ENCODE measurements around the gene PRM2. TPM values are rescaled to one million over a fixed set of nuclear protein-coding genes. Genes with fewer than 3 reads are reported as not detected.
A peak's percentile ranks its signal among the peaks of the same experiment; 100 is the strongest.

The PRM2 gene
- total and polyA plus RNA-seq, 2 experiments from 2014 or later = not detected

GRCh38 chr16:11301645-11302501, 25.6 kb upstream of the PRM2 start:
- H3K36me3 ChIP-seq (ENCODE audit: insufficient read depth) = no peaks in the 10 kb centered on the region
- Mint-ChIP-seq H3K36me3 (ENCODE audit: low read depth) (no peaks in the 10 kb centered on the region; the same call in 2 of the 3 replicates), H3K27ac (no peak overlapping the region), H3K4me3 (no peak overlapping the region), H3K27me3 (ENCODE audit: insufficient read depth, low read depth, poor library complexity) (no peaks in the 10 kb centered on the region), H3K4me1 (peaks cover 8% of the 10 kb centered on the region), H3K9me3 (0 out of 3 replicates have a peak, but pooled peaks cover 2% of the 10 kb centered on the region)
- no peaks in the 10 kb centered on the region for H3K27me3 ChIP-seq (ENCODE audit: insufficient read depth)
- H3K4me1 ChIP-seq (ENCODE audit: insufficient read depth) = peaks cover 20% of the 10 kb centered on the region
- H3K79me2 ChIP-seq (replicated peaks; ENCODE audit: insufficient read depth) = no peaks in the 10 kb centered on the region
- no peak overlapping the region for H3K4me2 ChIP-seq
- no peak for DNase-seq (ENCODE audit: low spot score)
- H2AFZ ChIP-seq = peak overlapping the region; percentile 69; the same call in 1 of the 2 replicates
- no peak for ATAC-seq
- H3F3A ChIP-seq (replicated peaks; ENCODE audit: low read depth) = peaks cover 7% of the 10 kb centered on the region; the same call in 1 of the 2 replicates
- no peak overlapping the region for H3K27ac ChIP-seq (ENCODE audit: low read depth)
- no peak overlapping the region for H3K4me3 ChIP-seq
- no peaks in the 10 kb centered on the region for H3K9me2 ChIP-seq (ENCODE audit: insufficient read depth)
- TF ChIP-seq CTCF (conservative IDR thresholded peaks at IDR 0.05; ENCODE audit: low read depth in 2 of 2) = no peak
- TF ChIP-seq ZNF331 (CRISPR knock-in tag; IDR thresholded peaks at IDR 0.05; ENCODE audit: low read depth) = no peak
- TF ChIP-seq ZNF114 (CRISPR knock-in tag; IDR thresholded peaks at IDR 0.05) = no peak
- TF ChIP-seq ZNF462 (CRISPR knock-in tag; IDR thresholded peaks at IDR 0.05) = no peak
- no peak for TF ChIP-seq ETS1 (IDR thresholded peaks at IDR 0.05)
- TF ChIP-seq JUNB (IDR thresholded peaks at IDR 0.05; ENCODE audit: unreplicated experiment) = no peak
- TF ChIP-seq EZH2phosphoT487 (IDR thresholded peaks at IDR 0.05; ENCODE audit: unreplicated experiment) = no peak
- no peak for TF ChIP-seq STAT1 (IDR thresholded peaks at IDR 0.05; ENCODE audit: unreplicated experiment)
- no peak for TF ChIP-seq REST (IDR thresholded peaks at IDR 0.05; ENCODE audit: unreplicated experiment)
- no peaks in the 10 kb centered on the region for H4K20me1 ChIP-seq (replicated peaks; ENCODE audit: insufficient read depth)
